HepG2 (cell line): ENCODE data around the gene SFI1. TPM values are rescaled to one million over a fixed set of nuclear protein-coding genes. Genes with fewer than 3 reads are reported as not detected.
A peak's percentile ranks its signal among the peaks of the same experiment; 100 is the strongest.

Experiments used
- GTF2F1 ChIP-seq: fragments of 150-350 bp; IDR thresholded peaks from 2 replicates; pipeline ENCODE4 v1.6.1; 2014; ENCODE audit warnings: low read length
- HNRNPUL1 ChIP-seq: fragments of 200-400 bp; formaldehyde crosslinking; IDR thresholded peaks from 2 replicates; pipeline ENCODE4 v1.6.1; 2017; ENCODE audit warnings: low read depth, mild to moderate bottlenecking, low read length, moderate library complexity
- ISX ChIP-seq: sonication (generic); formaldehyde crosslinking; conservative IDR thresholded peaks from 2 replicates; pipeline ENCODE4 v1.5.0; 2020; ENCODE audit warnings: missing genetic modification reagents
- MED8 ChIP-seq: sonication (generic); formaldehyde crosslinking; IDR thresholded peaks from 2 replicates; pipeline ENCODE4 v1.8.1; 2023; ENCODE audit warnings: mild to moderate bottlenecking, missing genetic modification reagents; ENCODE audit not compliant: insufficient replicate concordance
- NFE2 ChIP-seq: sonication (generic); formaldehyde crosslinking; IDR thresholded peaks from 2 replicates; pipeline ENCODE4 v1.4.0; 2020; ENCODE audit warnings: missing genetic modification reagents
- NR2F2 ChIP-seq: IDR thresholded peaks from 2 replicates; pipeline ENCODE4 v1.6.1; 2012; ENCODE audit warnings: low read depth, inconsistent platforms, borderline replicate concordance
- NR3C1 ChIP-seq: sonication (generic); formaldehyde crosslinking; IDR thresholded peaks from 2 replicates; pipeline ENCODE4 v1.4.0; 2020; ENCODE audit warnings: missing genetic modification reagents
- PHF5A ChIP-seq: IDR thresholded peaks from one replicate; pipeline ENCODE4 v1.6.1; 2018; ENCODE audit warnings: low read depth, missing genetic modification reagents; ENCODE audit not compliant: unreplicated experiment
- POLR2AphosphoS2 ChIP-seq: IDR thresholded peaks from 2 replicates; pipeline ENCODE4 v1.6.1; 2011; ENCODE audit warnings: low read depth, low read length, improper control_type of control experiment
- SOX13 ChIP-seq, 3 experiments: fragments of 450-650 bp in 1 of 3; sonication (generic) in 1 of 3; formaldehyde crosslinking in 1 of 3; IDR thresholded peaks in 2 of 3; conservative IDR thresholded peaks in 1 of 3; 2 replicates each; pipeline versions ENCODE4 v1.5.0 to v1.6.1; 2016 to 2020; ENCODE audit warnings: antibody characterized with exemption in 1 of 3, mild to moderate bottlenecking in 1 of 3, missing compliant biosample characterization in 1 of 3, missing genetic modification reagents in 1 of 3, moderate library complexity in 1 of 3
- TAF1 ChIP-seq: sonication (generic); formaldehyde crosslinking; IDR thresholded peaks from 2 replicates; pipeline ENCODE4 v1.4.0; 2020; ENCODE audit warnings: missing genetic modification reagents
- WIZ ChIP-seq: sonication (generic); formaldehyde crosslinking; IDR thresholded peaks from 2 replicates; pipeline ENCODE4 v1.5.1; 2020; ENCODE audit warnings: mild to moderate bottlenecking, missing genetic modification reagents
- ZFP37 ChIP-seq: sonication (generic); formaldehyde crosslinking; IDR thresholded peaks from 2 replicates; pipeline ENCODE4 v1.4.0; 2020; ENCODE audit warnings: missing genetic modification reagents, borderline replicate concordance
- ZNF224 ChIP-seq: sonication (generic); formaldehyde crosslinking; IDR thresholded peaks from 2 replicates; pipeline ENCODE4 v1.5.0; 2020; ENCODE audit warnings: mild to moderate bottlenecking, missing genetic modification reagents
- ZNF235 ChIP-seq: sonication (generic); formaldehyde crosslinking; IDR thresholded peaks from 2 replicates; pipeline ENCODE4 v1.8.1; 2023; ENCODE audit warnings: mild to moderate bottlenecking, missing genetic modification reagents, borderline replicate concordance
- ZNF256 ChIP-seq: sonication (generic); formaldehyde crosslinking; conservative IDR thresholded peaks from 2 replicates; pipeline ENCODE4 v1.4.0; 2020; ENCODE audit warnings: missing genetic modification reagents
- ZNF383 ChIP-seq: sonication (generic); formaldehyde crosslinking; IDR thresholded peaks from 2 replicates; pipeline ENCODE4 v1.4.0; 2020; ENCODE audit warnings: missing genetic modification reagents, mild to moderate bottlenecking, borderline replicate concordance
- ZNF577 ChIP-seq: sonication (generic); formaldehyde crosslinking; IDR thresholded peaks from 2 replicates; pipeline ENCODE4 v1.4.0; 2020; ENCODE audit warnings: mild to moderate bottlenecking, low read depth, missing genetic modification reagents, borderline replicate concordance
- ZNF670 ChIP-seq: sonication (generic); formaldehyde crosslinking; IDR thresholded peaks from 2 replicates; pipeline ENCODE4 v1.8.0; 2022; ENCODE audit warnings: mild to moderate bottlenecking, missing genetic modification reagents, borderline replicate concordance
- polyA plus RNA-seq, 8 experiments: library from polyadenylated mRNA; depleted of rRNA in 3 of 8; stranded (reverse) in 7 of 8; unstranded in 1 of 8; fragments of >200 nt; fragmentation: Illumina TruSeq in 4 of 8; extraction: Trizol in 4 of 8; gene quantifications; 2 replicates each; pipeline versions ENCODE4 v1.2.1 to v1.2.3, GENCODE V29; 2011 to 2016; ENCODE audit warnings: low read depth in 4 of 8, missing spikeins in 1 of 8, mixed read lengths in 1 of 8; ENCODE audit not compliant: insufficient read depth in 1 of 8
- total RNA-seq, 5 experiments: library from RNA; depleted of rRNA; stranded (reverse); fragments of >200 nt; fragmentation: Illumina TruSeq; extraction: Trizol; gene quantifications; 2 replicates each; pipeline ENCODE4 v1.2.3, GENCODE V29; 2016; ENCODE audit warnings: low read depth in 1 of 5
- TF ChIP-seq, protein P1 (sequence below): sonication (generic); formaldehyde crosslinking; IDR thresholded peaks from 2 replicates; pipeline ENCODE4 v1.8.1; 2023; ENCODE audit warnings: missing genetic modification reagents, inconsistent platforms, borderline replicate concordance
- TF ChIP-seq, protein P2 (sequence below): IDR thresholded peaks from 2 replicates; pipeline ENCODE4 v1.6.1; 2018; ENCODE audit warnings: missing genetic modification reagents
- TF ChIP-seq, protein P3 (sequence below): sonication (generic); formaldehyde crosslinking; IDR thresholded peaks from 2 replicates; pipeline ENCODE4 v1.8.0; 2023; ENCODE audit warnings: mild to moderate bottlenecking, missing genetic modification reagents
- TF ChIP-seq, protein P4 (sequence below): IDR thresholded peaks from 2 replicates; pipeline ENCODE4 v1.6.1; 2016; ENCODE audit warnings: low read depth, borderline replicate concordance
- TF ChIP-seq, protein P5 (sequence below): sonication (generic); formaldehyde crosslinking; IDR thresholded peaks from 2 replicates; pipeline ENCODE4 v1.4.0; 2020; ENCODE audit warnings: mild to moderate bottlenecking, missing genetic modification reagents
- TF ChIP-seq, protein P6 (sequence below): IDR thresholded peaks from 2 replicates; pipeline ENCODE4 v1.6.1; 2016; ENCODE audit warnings: mild to moderate bottlenecking, missing biosample characterization, missing genetic modification reagents

Gene SFI1
- total and polyA plus RNA-seq, 2 of the 13 experiments (the other 11 are each of a cell fraction or from before 2014, with no cell fraction given) = 20.5 to 40.1 TPM

DNA sequence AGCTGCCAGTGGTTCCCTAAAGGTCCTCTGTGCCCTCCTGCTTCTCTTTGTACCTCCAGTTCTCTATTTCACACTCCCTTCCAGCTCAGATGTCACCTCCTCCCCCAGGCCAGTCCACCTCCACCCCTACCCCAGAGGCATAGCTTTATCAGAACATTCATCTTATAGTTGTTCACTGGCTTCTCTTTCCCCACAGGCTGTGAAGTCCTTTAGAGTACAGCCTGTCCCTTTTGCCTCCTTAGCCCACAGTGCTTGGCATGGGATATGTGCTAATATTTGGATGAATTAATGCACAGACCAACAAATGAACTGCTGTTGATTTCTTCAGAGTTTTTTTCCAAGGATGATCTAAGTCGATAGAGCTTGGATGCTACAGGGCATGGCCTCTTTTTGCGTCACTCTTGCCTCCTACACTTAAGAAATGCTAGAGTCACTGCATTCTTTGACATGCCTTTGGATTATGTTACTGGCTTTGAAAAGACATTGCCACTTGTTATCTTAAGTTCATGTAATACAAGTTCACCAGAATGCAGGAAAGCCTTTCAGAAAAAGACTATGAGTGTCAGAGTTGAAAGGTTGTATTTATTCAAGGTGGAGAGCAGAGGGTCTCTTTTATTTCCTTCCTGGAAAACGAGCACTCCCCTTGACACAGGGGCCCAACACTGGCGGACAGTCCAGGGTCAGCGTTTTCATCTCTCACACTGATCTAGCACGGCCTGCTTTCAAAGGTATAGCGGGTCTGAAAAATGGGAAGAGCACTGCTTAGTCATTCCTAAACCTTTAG is 90.0 kb downstream of the SFI1 start (continued):
- TF ChIP-seq ZNF383 (CRISPR knock-in tag) (no peak), ZNF577 (CRISPR knock-in tag) (no peak), ZNF235 (CRISPR knock-in tag) (no peak), ZFP37 (CRISPR knock-in tag) (no peak), POLR2AphosphoS2 (no peak), ZNF256 (CRISPR knock-in tag) (no peak), GTF2F1 (no peak), ISX (no peak), SOX13 (IDR thresholded peaks at IDR 0.05) (peak; percentile 61; the same call in 1 of the 2 replicates), SOX13 (CRISPR knock-in tag; conservative IDR thresholded peaks at IDR 0.05 in 1 of 2, IDR thresholded peaks at IDR 0.05 in 1 of 2) (peak in 1 of 2 experiments; percentile 93; a peak in 2 of 4 replicates), NFE2 (CRISPR knock-in tag) (no peak; the same call in 1 of the 2 replicates), TAF1 (CRISPR knock-in tag) (0 out of 2 replicates have a peak, but pooled peaks have one; percentile 28), ZNF670 (CRISPR knock-in tag) (0 out of 2 replicates have a peak, but pooled peaks have one; percentile 28), ZNF224 (CRISPR knock-in tag) (no peak), WIZ (CRISPR knock-in tag) (no peak), HNRNPUL1 (no peak), NR2F2 (peak; percentile 90), PHF5A (no peak), NR3C1 (no peak), MED8 (CRISPR knock-in tag) (no peak)
- TF ChIP-seq, protein P1, sequence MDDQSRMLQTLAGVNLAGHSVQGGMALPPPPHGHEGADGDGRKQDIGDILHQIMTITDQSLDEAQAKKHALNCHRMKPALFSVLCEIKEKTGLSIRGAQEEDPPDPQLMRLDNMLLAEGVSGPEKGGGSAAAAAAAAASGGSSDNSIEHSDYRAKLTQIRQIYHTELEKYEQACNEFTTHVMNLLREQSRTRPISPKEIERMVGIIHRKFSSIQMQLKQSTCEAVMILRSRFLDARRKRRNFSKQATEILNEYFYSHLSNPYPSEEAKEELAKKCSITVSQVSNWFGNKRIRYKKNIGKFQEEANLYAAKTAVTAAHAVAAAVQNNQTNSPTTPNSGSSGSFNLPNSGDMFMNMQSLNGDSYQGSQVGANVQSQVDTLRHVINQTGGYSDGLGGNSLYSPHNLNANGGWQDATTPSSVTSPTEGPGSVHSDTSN = no peak
- TF ChIP-seq, protein P2, sequence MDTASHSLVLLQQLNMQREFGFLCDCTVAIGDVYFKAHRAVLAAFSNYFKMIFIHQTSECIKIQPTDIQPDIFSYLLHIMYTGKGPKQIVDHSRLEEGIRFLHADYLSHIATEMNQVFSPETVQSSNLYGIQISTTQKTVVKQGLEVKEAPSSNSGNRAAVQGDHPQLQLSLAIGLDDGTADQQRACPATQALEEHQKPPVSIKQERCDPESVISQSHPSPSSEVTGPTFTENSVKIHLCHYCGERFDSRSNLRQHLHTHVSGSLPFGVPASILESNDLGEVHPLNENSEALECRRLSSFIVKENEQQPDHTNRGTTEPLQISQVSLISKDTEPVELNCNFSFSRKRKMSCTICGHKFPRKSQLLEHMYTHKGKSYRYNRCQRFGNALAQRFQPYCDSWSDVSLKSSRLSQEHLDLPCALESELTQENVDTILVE = peak; percentile 43; the same call in 1 of the 2 replicates
- TF ChIP-seq, protein P3, sequence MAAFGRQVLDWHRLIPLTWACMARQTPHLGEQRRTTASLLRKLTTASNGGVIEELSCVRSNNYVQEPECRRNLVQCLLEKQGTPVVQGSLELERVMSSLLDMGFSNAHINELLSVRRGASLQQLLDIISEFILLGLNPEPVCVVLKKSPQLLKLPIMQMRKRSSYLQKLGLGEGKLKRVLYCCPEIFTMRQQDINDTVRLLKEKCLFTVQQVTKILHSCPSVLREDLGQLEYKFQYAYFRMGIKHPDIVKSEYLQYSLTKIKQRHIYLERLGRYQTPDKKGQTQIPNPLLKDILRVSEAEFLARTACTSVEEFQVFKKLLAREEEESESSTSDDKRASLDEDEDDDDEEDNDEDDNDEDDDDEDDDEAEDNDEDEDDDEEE = no peak
- TF ChIP-seq, protein P4, sequence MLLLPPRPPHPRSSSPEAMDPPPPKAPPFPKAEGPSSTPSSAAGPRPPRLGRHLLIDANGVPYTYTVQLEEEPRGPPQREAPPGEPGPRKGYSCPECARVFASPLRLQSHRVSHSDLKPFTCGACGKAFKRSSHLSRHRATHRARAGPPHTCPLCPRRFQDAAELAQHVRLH (CRISPR knock-in tag) = peak; percentile 41; the same call in 1 of the 2 replicates
- TF ChIP-seq, protein P5, sequence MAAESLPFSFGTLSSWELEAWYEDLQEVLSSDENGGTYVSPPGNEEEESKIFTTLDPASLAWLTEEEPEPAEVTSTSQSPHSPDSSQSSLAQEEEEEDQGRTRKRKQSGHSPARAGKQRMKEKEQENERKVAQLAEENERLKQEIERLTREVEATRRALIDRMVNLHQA (CRISPR knock-in tag) = no peak
- TF ChIP-seq, protein P6, sequence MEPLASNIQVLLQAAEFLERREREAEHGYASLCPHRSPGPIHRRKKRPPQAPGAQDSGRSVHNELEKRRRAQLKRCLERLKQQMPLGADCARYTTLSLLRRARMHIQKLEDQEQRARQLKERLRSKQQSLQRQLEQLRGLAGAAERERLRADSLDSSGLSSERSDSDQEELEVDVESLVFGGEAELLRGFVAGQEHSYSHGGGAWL = no peak
